ENCODE results near the gene FOXF1. TPM values are rescaled to one million over a fixed set of nuclear protein-coding genes. Genes with fewer than 3 reads are reported as not detected.

FOXF1 gene
- total RNA-seq, 6 experiments from 2014 or later, result 0.58 to 1.6 (median 1.2) TPM

DNA sequence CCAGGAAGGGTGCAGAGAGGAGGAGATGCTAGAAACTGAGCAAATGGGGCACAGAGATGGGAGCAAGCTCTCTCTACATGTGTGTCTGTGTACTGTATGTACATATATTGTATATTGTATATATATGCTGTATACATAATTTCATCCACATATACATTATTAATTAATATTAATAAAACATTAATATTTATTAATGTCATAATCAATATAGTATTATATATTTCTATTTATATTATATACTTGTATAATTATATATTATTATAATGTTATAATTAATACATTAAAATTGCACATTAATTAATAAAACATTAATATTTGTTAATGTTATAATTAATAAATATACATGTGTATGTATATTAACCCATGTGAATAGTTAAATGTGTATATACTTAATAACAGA is 31.5 kb upstream of the FOXF1 start:
- no peak overlapping the region for H3K4me3 ChIP-seq
- H3K4me1 ChIP-seq, result no peaks in the 10 kb centered on the region
- no peak overlapping the region for H3K27ac ChIP-seq
- no peak for ATAC-seq
- no peak for DNase-seq
- intact Hi-C loops (cut with DNase I), result no loop called here
- H3K27me3 ChIP-seq, result peaks cover 0 to 2% of the 10 kb centered on the region in 2 donors
- H3K36me3 ChIP-seq, result no peaks in the 10 kb centered on the region
- no peaks in the 10 kb centered on the region for H3K9me3 ChIP-seq
- TF ChIP-seq CTCF (IDR thresholded peaks at IDR 0.05) (no peak), POLR2A (IDR thresholded peaks at IDR 0.05) (no peak)

DNA sequence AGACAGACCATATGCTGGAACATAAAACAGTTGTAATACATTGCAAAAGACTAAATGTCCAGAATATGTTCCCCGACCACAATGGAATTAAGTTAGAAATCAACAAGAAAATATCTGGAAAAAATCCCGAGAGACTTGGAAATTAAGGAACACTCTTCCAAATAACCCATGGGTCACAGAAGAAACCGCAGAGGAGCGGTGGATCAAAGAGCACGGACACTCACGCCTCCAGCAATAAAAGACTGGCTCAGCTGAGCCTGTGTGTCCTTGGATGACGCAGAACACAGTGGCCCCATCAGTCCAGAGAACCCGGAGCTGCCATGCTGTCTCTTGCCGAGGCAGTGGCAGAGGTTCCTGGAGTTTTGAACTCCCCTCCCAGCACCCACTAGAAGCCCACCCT is 30.9 kb upstream of the FOXF1 start:
- no peaks in the 10 kb centered on the region for H3K4me1 ChIP-seq
- no peak overlapping the region for H3K4me3 ChIP-seq
- peaks cover 0 to 5% of the 10 kb centered on the region in 2 donors for H3K27me3 ChIP-seq
- intact Hi-C loops (cut with DNase I), result no loop called here
- no peaks in the 10 kb centered on the region for H3K36me3 ChIP-seq
- H3K27ac ChIP-seq, result no peak overlapping the region
- no peak for DNase-seq
- TF ChIP-seq POLR2A (IDR thresholded peaks at IDR 0.05), result no peak
- TF ChIP-seq CTCF (IDR thresholded peaks at IDR 0.05), result no peak
- WGBS (ENCODE audit: insufficient coverage, low coverage, low lambda C conversion rate, missing lambda C conversion rate), result 45% methylated on average over 8 of the region's 9 CpGs
- no peaks in the 10 kb centered on the region for H3K9me3 ChIP-seq
- no peak for ATAC-seq

GRCh38 chr16:86480444-86480843 is 29.9 kb upstream of the FOXF1 start:
- H3K27ac ChIP-seq, result no peak overlapping the region
- ATAC-seq (no peak), DNase-seq (no peak)
- no peak overlapping the region for H3K4me3 ChIP-seq
- no peaks in the 10 kb centered on the region for H3K9me3 ChIP-seq
- intact Hi-C loops (cut with DNase I), result no loop called here
- TF ChIP-seq POLR2A (IDR thresholded peaks at IDR 0.05) (no peak), CTCF (IDR thresholded peaks at IDR 0.05) (no peak)
- H3K36me3 ChIP-seq, result no peaks in the 10 kb centered on the region
- no peaks in the 10 kb centered on the region for H3K4me1 ChIP-seq
- peaks cover 0 to 5% of the 10 kb centered on the region in 2 donors for H3K27me3 ChIP-seq
- 56% methylated on average over 5 of the region's 15 CpGs for WGBS (ENCODE audit: insufficient coverage, low coverage, low lambda C conversion rate, missing lambda C conversion rate)

DNA sequence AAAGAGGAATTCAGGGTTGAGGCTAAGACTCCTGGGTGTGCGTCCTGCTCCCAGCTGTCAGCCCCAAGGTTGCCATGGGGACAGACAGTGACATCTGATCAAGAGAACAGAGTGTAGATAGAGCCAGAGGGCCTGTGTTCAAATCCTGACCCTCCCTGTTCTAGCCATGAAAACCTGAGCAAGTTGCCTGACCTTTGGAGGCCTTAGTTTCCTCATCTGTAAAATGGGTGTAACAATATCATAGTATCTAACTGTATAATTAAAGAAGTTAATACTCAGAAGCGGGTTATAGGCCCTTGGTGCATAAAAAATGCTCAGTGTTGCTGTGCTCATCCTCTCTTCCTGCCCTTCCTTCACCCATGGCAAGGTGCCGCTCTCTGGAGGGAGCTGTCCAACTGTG is 28.7 kb upstream of the FOXF1 start:
- intact Hi-C loops (cut with DNase I), result no loop called here
- 48% methylated on average over 2 of the region's 3 CpGs for WGBS (ENCODE audit: insufficient coverage, low coverage, low lambda C conversion rate, missing lambda C conversion rate)
- no peak for DNase-seq
- Histone ChIP-seq H3K4me3 (no peak overlapping the region), H3K9me3 (no peaks in the 10 kb centered on the region), H3K36me3 (no peaks in the 10 kb centered on the region), H3K4me1 (no peaks in the 10 kb centered on the region), H3K27ac (no peak overlapping the region), H3K27me3 (peaks cover 0 to 5% of the 10 kb centered on the region in 2 donors)
- TF ChIP-seq CTCF (IDR thresholded peaks at IDR 0.05) (no peak), POLR2A (IDR thresholded peaks at IDR 0.05) (no peak)
- ATAC-seq, result no peak

GRCh38 chr16:86484240-86484639 is 26.1 kb upstream of the FOXF1 start:
- DNase-seq, result no peak
- no peak for TF ChIP-seq POLR2A (IDR thresholded peaks at IDR 0.05)
- no peak for TF ChIP-seq CTCF (IDR thresholded peaks at IDR 0.05)
- no peak overlapping the region for H3K27ac ChIP-seq
- intact Hi-C loops (cut with DNase I), result no loop called here
- ATAC-seq, result no peak
- WGBS (ENCODE audit: insufficient coverage, low coverage, low lambda C conversion rate, missing lambda C conversion rate), result 37% methylated on average over 2 of the region's 5 CpGs
- H3K9me3 ChIP-seq, result no peaks in the 10 kb centered on the region
- no peaks in the 10 kb centered on the region for H3K4me1 ChIP-seq
- H3K36me3 ChIP-seq, result no peaks in the 10 kb centered on the region
- H3K4me3 ChIP-seq, result no peak overlapping the region
- H3K27me3 ChIP-seq, result peaks cover 0 to 5% of the 10 kb centered on the region in 2 donors

All from right lobe of liver (tissue), 6 donors.